Measurements from ENCODE around the gene SRSF9. TPM values are rescaled to one million over a fixed set of nuclear protein-coding genes. Genes with fewer than 3 reads are reported as not detected.

SRSF9 gene
- total and polyA plus RNA-seq, 2 of the 4 experiments (the other 2 are of a cell fraction) = 102 to 143 TPM

GRCh38 chr12:120457133-120457532 is 12.4 kb downstream of the SRSF9 start:
- Histone ChIP-seq H2BK5ac (ENCODE audit: low read depth, low read length, poor library complexity, severe bottlenecking) (no peak overlapping the region), H2AK9ac (replicated peaks; ENCODE audit: low read depth, low read length, poor library complexity) (no peak overlapping the region), H2BK120ac (ENCODE audit: low read depth, low read length) (no peak overlapping the region), H3K18ac (ENCODE audit: low read depth, low read length) (no peak overlapping the region), H3K9me1 (ENCODE audit: insufficient read depth, low read length) (no peaks in the 10 kb centered on the region), H2AK5ac (ENCODE audit: low read depth, low read length) (no peak overlapping the region), H4K91ac (ENCODE audit: insufficient read depth, low read depth, low read length) (no peak overlapping the region), H4K5ac (ENCODE audit: low read depth, low read length) (no peak overlapping the region), H2BK20ac (ENCODE audit: low read depth, low read length) (no peak overlapping the region), H3K4ac (ENCODE audit: low read depth, low read length) (no peak overlapping the region), H4K8ac (ENCODE audit: low read depth in 2 of 2, low read length in 2 of 2) (no peak overlapping the region), H2BK15ac (ENCODE audit: low read depth, low read length) (no peak overlapping the region), H3K27ac (ENCODE audit: insufficient read depth, low read length) (no peak overlapping the region), H3K14ac (replicated peaks; ENCODE audit: low read depth, low read length) (no peak overlapping the region), H3K79me1 (ENCODE audit: low read depth in 1 of 2, low read length in 2 of 2) (peaks cover 11 to 44% of the 10 kb centered on the region in 2 experiments; a peak in 3 of 4 replicates), H4K20me1 (ENCODE audit: insufficient read depth, low read length) (peaks cover 23% of the 10 kb centered on the region; the same call in 1 of the 2 replicates), H3K4me3 (ENCODE audit: insufficient read depth, low read depth, low read length) (no peak overlapping the region), H3K4me1 (ENCODE audit: control insufficient read depth, insufficient read depth, low read length) (no peaks in the 10 kb centered on the region), H3K23ac (ENCODE audit: low read depth, low read length) (no peak overlapping the region), H2AFZ (replicated peaks; ENCODE audit: low read length, poor library complexity) (no peak overlapping the region), H3K36me3 (ENCODE audit: control insufficient read depth, insufficient read depth, low read length) (peaks cover 57% of the 10 kb centered on the region), H3K4me2 (ENCODE audit: low read depth, low read length) (no peak overlapping the region), H3K9me3 (ENCODE audit: control insufficient read depth, insufficient read depth, low read length) (no peaks in the 10 kb centered on the region), H3K9ac (ENCODE audit: low read depth, low read length) (no peak overlapping the region), H3K27me3 (ENCODE audit: control insufficient read depth, insufficient read depth, low read length) (no peaks in the 10 kb centered on the region), H3K56ac (ENCODE audit: extremely low read depth, insufficient read depth, low read length) (no peak overlapping the region)
- WGBS, 2 experiments (ENCODE audit: extremely low coverage in 2 of 2, insufficient read length in 1 of 2) = 100% methylated on average over 3 of the region's 6 CpGs; no CpG with 5 or more reads in 1 of the 2 experiments
- in situ Hi-C loops (cut with MboI; ENCODE audit: low sequenced_read_pairs) (no loop called here), intact Hi-C loops (cut with micrococcal nuclease) (no loop called here), dilution Hi-C loops (cut with HindIII; ENCODE audit: low sequenced_read_pairs, unreplicated experiment) (no loop called here)
- ChIA-PET POLR2A (ENCODE audit: unreplicated experiment) (no interaction called here), CTCF (interaction anchor here (1.7 kb wide), 1 partner anchor 10 kb away, joined by 6 read pairs; no protein-coding TSS in a partner anchor)
- BruUV-seq (replicated peaks) = no TSS peak
- peak; percentile 15; the same call in 1 of the 2 replicates for TF ChIP-seq CTCF (conservative IDR thresholded peaks at IDR 0.05; ENCODE audit: low read depth, low read length)
- no peak for TF ChIP-seq ELK1 (IDR thresholded peaks at IDR 0.05; ENCODE audit: borderline replicate concordance, low read depth, low read length)
- ATAC-seq (ENCODE audit: low read depth) (no peak), DNase-seq (no peak)
